ENCODE data around the gene FAS.

FAS gene

GRCh38 chr10:89043052-89043451 lies 52.5 kb downstream of the FAS start:
- no peak for DNase-seq

- DNase-seq = no peak
Measured at GRCh38 chr10:89047397-89047796, 56.8 kb downstream of the FAS start.

DNA sequence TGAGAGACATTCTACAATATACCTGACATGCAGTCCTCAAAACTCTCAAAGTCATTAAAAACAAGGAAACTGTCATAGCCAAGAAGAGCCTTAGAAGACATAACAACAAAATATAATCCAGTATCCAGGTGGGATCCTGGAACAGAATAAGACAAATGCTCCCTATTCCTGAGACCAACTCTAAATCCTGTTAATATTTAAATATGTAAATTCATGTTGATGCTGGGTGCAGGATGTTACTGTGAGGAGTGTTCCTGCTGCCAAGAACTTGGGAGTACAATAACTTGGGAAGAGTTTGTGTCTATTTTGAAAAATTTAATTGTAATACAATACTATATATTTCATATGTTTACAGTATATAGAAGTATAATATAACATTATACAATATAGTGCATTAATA lies 61.0 kb downstream of the FAS start:
- DNase-seq = no peak

DNA sequence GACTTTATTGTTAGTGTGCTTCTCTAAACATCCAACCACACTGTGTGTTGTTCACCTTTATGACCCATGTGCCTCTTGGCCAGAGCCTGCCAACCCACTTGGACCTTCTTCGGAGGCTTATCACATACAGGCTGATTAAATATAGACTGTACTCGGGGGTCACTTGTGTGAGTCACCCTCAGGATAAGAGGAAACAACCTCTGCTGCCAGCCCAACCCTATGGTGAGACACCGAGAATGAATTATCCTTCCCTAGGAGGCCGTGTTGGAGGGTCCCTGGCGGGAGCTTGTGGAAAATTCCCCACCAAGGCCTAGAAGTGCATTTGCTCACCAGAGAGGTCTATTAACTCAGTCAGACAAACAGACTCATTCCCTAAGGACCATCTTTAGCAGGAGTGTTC lies 63.0 kb downstream of the FAS start:
- DNase-seq = no peak

DNA sequence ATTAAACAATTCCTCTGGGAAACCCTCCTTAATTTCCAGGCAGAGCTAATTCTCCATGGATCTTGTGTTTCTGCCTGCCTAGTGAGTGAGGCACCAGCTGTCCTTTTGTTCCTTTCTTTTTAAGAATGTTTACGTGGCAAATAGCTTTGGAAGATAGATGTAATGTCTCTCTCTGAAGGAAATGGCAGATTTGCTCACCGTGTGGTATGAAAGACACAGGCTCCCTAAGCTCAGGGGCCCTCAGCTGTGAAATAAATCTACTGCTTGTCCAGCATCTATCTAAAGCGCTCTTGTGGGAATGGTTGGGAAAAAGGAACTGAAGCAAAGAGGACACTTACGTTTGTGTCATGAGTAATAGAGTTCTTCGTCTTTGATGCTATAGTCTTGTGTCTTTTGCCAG lies 64.6 kb downstream of the FAS start:
- no peak for DNase-seq

DNA sequence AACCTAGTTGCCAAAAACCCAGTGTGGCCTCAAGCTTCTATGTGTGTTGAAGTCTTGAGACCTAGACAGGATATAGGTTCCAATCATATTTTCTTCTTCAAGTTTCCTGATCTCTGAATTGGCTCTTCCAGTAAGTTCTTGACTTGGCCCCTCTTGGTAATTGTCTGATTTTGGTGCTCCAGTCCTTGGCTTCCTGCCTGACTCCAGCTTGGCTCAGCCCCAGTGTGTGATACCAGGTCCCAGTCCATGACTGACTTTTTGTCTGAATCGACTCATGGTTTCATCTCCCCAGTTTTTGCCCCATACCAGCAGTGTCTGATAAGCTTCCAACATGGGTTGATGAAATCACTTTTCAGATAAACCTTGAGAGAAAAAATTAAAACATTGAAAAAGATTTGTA lies 72.3 kb downstream of the FAS start:
- DNase-seq = no peak

- no peak for DNase-seq
Measured at GRCh38 chr10:89063465-89063864, 72.9 kb downstream of the FAS start.

GRCh38 chr10:89064748-89065147 lies 74.2 kb downstream of the FAS start:
- DNase-seq = no peak

All from SHP77 (cell line).